Activated T-helper 2 cell treated with anti-CD3 and anti-CD28 coated beads, Interferon-gamma antibody, Interleukin-2, Interleukin-4, amounts not matched to agents 10 μg/mL and 5 μg/mL and 100 μg/mL, durations not matched to agents 14 hours and 24 hours and 36 hours (primary cell): ENCODE data around the gene ENO2. TPM values are rescaled to one million over a fixed set of nuclear protein-coding genes. Genes with fewer than 3 reads are reported as not detected.

ENCODE experiments used
- DNase-seq: peaks from one replicate; pipeline ENCODE4 v3.0.0; 2021; ENCODE audit warnings: low spot score
- H3K27ac Mint-ChIP-seq: one replicate; pipeline ENCODE4 v1.8.0; 2021; ENCODE audit warnings: mixed read lengths
- H3K27me3 Mint-ChIP-seq: one replicate; pipeline ENCODE4 v1.8.0; 2021; ENCODE audit warnings: low read depth, mixed read lengths
- H3K36me3 Mint-ChIP-seq: one replicate; pipeline ENCODE4 v1.8.0; 2021; ENCODE audit warnings: low read depth, mixed read lengths
- H3K4me1 Mint-ChIP-seq: one replicate; pipeline ENCODE4 v1.8.0; 2021; ENCODE audit warnings: low read depth, mixed read lengths
- H3K4me3 Mint-ChIP-seq: one replicate; pipeline ENCODE4 v1.8.0; 2021; ENCODE audit warnings: low read depth, mild to moderate bottlenecking, moderate library complexity, mixed read lengths
- H3K9me3 Mint-ChIP-seq: one replicate; pipeline ENCODE4 v1.8.0; 2021; ENCODE audit warnings: mixed read lengths
- intact Hi-C: fragments of 100-400 bp; cut with micrococcal nuclease; formaldehyde crosslinking; loops from one replicate; pipeline ENCODE4 v1.15.1; 2023
- total RNA-seq: library from RNA; stranded (reverse); gene quantifications from 2 replicates; pipeline ENCODE4 v1.2.3, GENCODE V29; 2022

ENO2 gene
- total RNA-seq, 1 donor from 2014 or later: 235 TPM

GRCh38 chr12:6965714-6966113 lies 51.3 kb downstream of the ENO2 start:
- H3K36me3 Mint-ChIP-seq: peaks cover 67% of the 10 kb centered on the region
- peak overlapping the region; percentile 75 for H3K27ac Mint-ChIP-seq
- intact Hi-C loops: loop anchor here (1.0 to 2.0 kb wide), 2 partner anchors 21 to 41 kb away; partner anchors contain the start of gene C12orf57
- DNase-seq: peak; percentile 7
- H3K4me3 Mint-ChIP-seq: no peak overlapping the region
- H3K4me1 Mint-ChIP-seq: peaks cover 44% of the 10 kb centered on the region
- H3K9me3 Mint-ChIP-seq: no peaks in the 10 kb centered on the region
- H3K27me3 Mint-ChIP-seq: no peaks in the 10 kb centered on the region

- peak overlapping the region; percentile 70 for H3K27ac Mint-ChIP-seq
- H3K27me3 Mint-ChIP-seq: no peaks in the 10 kb centered on the region
- no peaks in the 10 kb centered on the region for H3K9me3 Mint-ChIP-seq
- intact Hi-C loops: no loop called here
- H3K36me3 Mint-ChIP-seq: peaks cover 63% of the 10 kb centered on the region
- H3K4me3 Mint-ChIP-seq: peak overlapping the region; percentile 47
- peaks cover 39% of the 10 kb centered on the region for H3K4me1 Mint-ChIP-seq
- DNase-seq: peak; percentile 8
Observed at GRCh38 chr12:6966351-6966750, 52.0 kb downstream of the ENO2 start.

- Mint-ChIP-seq H3K27ac (no peak overlapping the region), H3K9me3 (no peaks in the 10 kb centered on the region), H3K4me1 (peaks cover 38% of the 10 kb centered on the region), H3K27me3 (no peaks in the 10 kb centered on the region), H3K36me3 (peaks cover 69% of the 10 kb centered on the region), H3K4me3 (no peak overlapping the region)
- DNase-seq: no peak
- intact Hi-C loops: no loop called here
Observed at GRCh38 chr12:6967651-6968100, 53.3 kb downstream of the ENO2 start.

GRCh38 chr12:6968426-6968825 lies 54.0 kb downstream of the ENO2 start:
- no peak for DNase-seq
- intact Hi-C loops: no loop called here
- no peaks in the 10 kb centered on the region for H3K9me3 Mint-ChIP-seq
- H3K4me3 Mint-ChIP-seq: peak overlapping the region; percentile 100
- peaks cover 76% of the 10 kb centered on the region for H3K36me3 Mint-ChIP-seq
- peak overlapping the region; percentile 100 for H3K27ac Mint-ChIP-seq
- peaks cover 39% of the 10 kb centered on the region for H3K4me1 Mint-ChIP-seq
- H3K27me3 Mint-ChIP-seq: no peaks in the 10 kb centered on the region

- H3K4me1 Mint-ChIP-seq: peaks cover 37% of the 10 kb centered on the region
- no peaks in the 10 kb centered on the region for H3K9me3 Mint-ChIP-seq
- H3K4me3 Mint-ChIP-seq: peak overlapping the region; percentile 100
- H3K27me3 Mint-ChIP-seq: no peaks in the 10 kb centered on the region
- H3K27ac Mint-ChIP-seq: peak overlapping the region; percentile 100
- intact Hi-C loops: loop anchor here (1.0 to 2.0 kb wide), 6 partner anchors 9 to 307 kb away; partner anchors contain the start of genes C12orf57, C1RL, CDCA3 and ING4
- H3K36me3 Mint-ChIP-seq: peaks cover 88% of the 10 kb centered on the region
- DNase-seq: no peak
Observed at GRCh38 chr12:6970096-6970527, 55.7 kb downstream of the ENO2 start.

Other genes with a start within 250 kb of the ENO2 start
- 73.7 and 75.4 TPM in 2 replicates for gene ZNF384, start 225.2 kb upstream of the ENO2 start, total RNA-seq
- 0.18 TPM in 1 of 2 replicates, not detected in the other for gene PIANP, start 213.8 kb upstream of the ENO2 start, total RNA-seq
- 33.0 and 35.6 TPM in 2 replicates for gene COPS7A, start 190.5 kb upstream of the ENO2 start, total RNA-seq
- gene MLF2, start 161.4 kb upstream of the ENO2 start, total RNA-seq: 162 and 172 TPM in 2 replicates
- gene PTMS, start 148.2 kb upstream of the ENO2 start, total RNA-seq: 235 and 262 TPM in 2 replicates
- 215 and 223 TPM in 2 replicates for gene LAG3, start 142.1 kb upstream of the ENO2 start, total RNA-seq
- gene CD4, start 125.1 kb upstream of the ENO2 start, total RNA-seq: 354 and 368 TPM in 2 replicates
- 0.11 and 0.30 TPM in 2 replicates for gene GPR162, start 92.8 kb upstream of the ENO2 start, total RNA-seq
- 5.2 and 5.3 TPM in 2 replicates for gene P3H3, start 86.2 kb upstream of the ENO2 start, total RNA-seq
- 1.2 and 1.3 TPM in 2 replicates for gene GNB3, start 73.7 kb upstream of the ENO2 start, total RNA-seq
- 41.6 and 42.1 TPM in 2 replicates for gene CDCA3, start 63.3 kb upstream of the ENO2 start, total RNA-seq
- gene USP5, start 62.4 kb upstream of the ENO2 start, total RNA-seq: 133 and 134 TPM in 2 replicates
- gene TPI1, start 47.0 kb upstream of the ENO2 start, total RNA-seq: 1,708 and 1,711 TPM in 2 replicates
- gene SPSB2, start 41.3 kb upstream of the ENO2 start, total RNA-seq: 3.7 and 4.1 TPM in 2 replicates
- 4.7 and 6.6 TPM in 2 replicates for gene LRRC23, start 9.8 kb upstream of the ENO2 start, total RNA-seq
- 66.8 and 70.5 TPM in 2 replicates for gene ATN1, start 13.4 kb downstream of the ENO2 start, total RNA-seq
- gene RNU7-1, start 29.2 kb downstream of the ENO2 start, total RNA-seq: not detected in 2 replicates
- 158 and 173 TPM in 2 replicates for gene C12orf57, start 29.4 kb downstream of the ENO2 start, total RNA-seq
- 250 and 252 TPM in 2 replicates for gene PTPN6, start 36.8 kb downstream of the ENO2 start, total RNA-seq
- gene PHB2, start 56.1 kb downstream of the ENO2 start, total RNA-seq: 381 and 391 TPM in 2 replicates
- gene EMG1, start 56.3 kb downstream of the ENO2 start, total RNA-seq: 104 and 112 TPM in 2 replicates
- gene LPCAT3, start 103.9 kb downstream of the ENO2 start, total RNA-seq: 30.9 and 34.0 TPM in 2 replicates
- gene C1S, start 146.1 kb downstream of the ENO2 start, total RNA-seq: 2.5 and 2.6 TPM in 2 replicates
- 1.5 and 2.5 TPM in 2 replicates for gene C1R, start 177.9 kb downstream of the ENO2 start, total RNA-seq
- gene C1RL, start 194.6 kb downstream of the ENO2 start, total RNA-seq: 20.2 and 28.7 TPM in 2 replicates
- gene RBP5, start 214.3 kb downstream of the ENO2 start, total RNA-seq: 1.2 TPM in 1 of 2 replicates, not detected in the other
- 57.8 and 60.7 TPM in 2 replicates for gene CLSTN3, start 215.8 kb downstream of the ENO2 start, total RNA-seq